GM23248 (cell line): ENCODE results near the gene LRRC75A.
"Not testable (repeated sequence)": the region's sequence is repeated elsewhere in the genome, so short reads cannot be mapped to it uniquely, and the experiment has no call there.

Experiments
- EZH2 ChIP-seq: fragments of 200-600 bp; sonication (generic); IDR thresholded peaks from 2 replicates; pipeline ENCODE4 v1.6.1; 2018; ENCODE audit warnings: antibody characterized with exemption, mild to moderate bottlenecking; ENCODE audit not compliant: insufficient read depth, poor library complexity, severe bottlenecking
- EZH2phosphoT487 ChIP-seq: fragments of 200-600 bp; sonication (generic); IDR thresholded peaks from 2 replicates; pipeline ENCODE4 v1.6.1; 2018; ENCODE audit warnings: antibody characterized with exemption, moderate library complexity, mild to moderate bottlenecking, low read depth; ENCODE audit not compliant: insufficient read depth

DNA sequence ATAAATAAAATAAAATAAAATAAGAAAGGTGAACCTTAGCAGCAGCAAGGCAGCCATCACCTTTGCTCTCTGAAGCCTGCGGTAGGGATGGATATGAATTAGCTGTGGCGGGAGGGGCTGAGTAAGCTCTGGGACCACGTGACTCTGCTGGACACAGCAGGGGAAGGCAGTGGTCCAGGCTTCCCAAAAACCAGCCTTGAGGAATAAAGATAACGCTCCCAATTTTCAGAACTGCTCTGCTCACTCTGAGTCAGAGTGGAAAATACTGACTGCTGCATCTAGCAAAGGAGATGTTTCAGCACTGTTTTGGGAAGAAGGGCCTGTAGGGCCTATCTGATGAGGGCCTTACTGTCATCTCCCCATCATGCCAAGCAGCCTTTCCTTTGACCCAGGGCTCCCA, 96.1 kb downstream of the LRRC75A start:
- not testable (repeated sequence) for TF ChIP-seq EZH2, EZH2phosphoT487
